NCI-H774 (cell line): Measurements from ENCODE around the gene DSP.

ENCODE experiments used
- DNase-seq: peaks from one replicate; lab custom pipeline; 2025; lab: John Stamatoyannopoulos, UW

Gene DSP

DNA sequence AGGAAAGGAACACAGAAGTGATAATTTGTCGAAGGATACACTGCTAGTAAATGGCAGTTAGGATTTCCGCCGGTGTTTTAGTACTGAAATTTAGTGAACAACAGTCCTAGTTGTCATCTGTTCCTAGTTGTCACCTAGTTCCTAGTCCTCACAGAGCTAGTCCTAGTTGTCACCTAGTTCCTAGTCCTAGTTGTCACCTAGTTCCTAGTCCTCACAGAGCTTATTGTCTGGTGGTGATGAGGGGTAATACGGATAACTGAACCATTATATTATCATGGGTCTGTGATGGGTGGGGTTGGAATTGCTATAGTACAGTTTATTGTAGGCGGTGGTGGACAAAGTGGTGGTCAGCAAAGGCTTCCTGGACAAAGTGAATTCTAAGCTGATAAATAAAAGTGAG lies 50.3 kb downstream of the DSP start:
- DNase-seq: no peak

DNA sequence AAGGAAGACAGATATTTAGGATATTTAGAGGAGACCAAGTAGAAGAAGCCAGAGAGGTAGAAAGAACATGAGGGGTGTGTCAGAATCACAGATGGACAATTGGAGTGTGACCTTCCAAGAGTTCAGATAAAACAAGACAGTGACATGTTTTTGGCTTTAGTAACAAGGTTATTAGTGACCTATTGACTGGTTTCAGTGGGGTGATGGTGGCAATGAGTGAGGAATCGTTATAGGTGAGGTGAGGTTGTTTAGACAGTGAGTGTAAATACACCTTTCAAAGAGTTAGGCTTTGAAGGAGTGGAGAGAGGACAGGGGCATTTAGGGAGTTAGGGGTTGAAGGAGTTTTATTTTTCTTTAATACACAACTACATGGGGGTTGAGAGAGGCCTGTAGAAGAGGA lies 51.8 kb downstream of the DSP start:
- no peak for DNase-seq

DNA sequence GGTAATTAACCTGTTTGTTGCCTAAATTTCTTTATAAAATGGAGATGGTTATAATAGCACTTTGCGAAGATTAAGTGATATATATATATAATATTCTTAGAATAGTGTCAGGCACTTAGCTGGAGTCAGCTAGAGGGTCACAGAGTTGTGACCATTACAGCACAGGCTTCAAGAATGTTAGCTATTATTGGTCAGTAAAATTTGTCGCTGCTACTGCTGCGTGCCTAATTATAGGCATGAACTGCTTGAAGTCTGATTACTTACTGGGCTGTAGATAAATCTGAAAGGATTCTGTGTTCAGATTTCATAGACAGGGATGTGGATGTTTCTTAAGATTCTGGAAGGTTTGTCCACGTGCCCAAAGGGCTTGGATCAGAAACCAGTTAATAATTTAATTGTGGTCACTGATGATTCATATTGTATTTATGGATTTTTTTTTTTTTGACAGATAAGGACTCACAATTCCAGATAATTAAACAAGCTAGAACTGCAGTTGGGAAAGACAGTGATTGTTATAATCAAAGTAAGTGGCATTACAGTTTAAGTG lies 53.2 kb downstream of the DSP start:
- no peak for DNase-seq

DNA sequence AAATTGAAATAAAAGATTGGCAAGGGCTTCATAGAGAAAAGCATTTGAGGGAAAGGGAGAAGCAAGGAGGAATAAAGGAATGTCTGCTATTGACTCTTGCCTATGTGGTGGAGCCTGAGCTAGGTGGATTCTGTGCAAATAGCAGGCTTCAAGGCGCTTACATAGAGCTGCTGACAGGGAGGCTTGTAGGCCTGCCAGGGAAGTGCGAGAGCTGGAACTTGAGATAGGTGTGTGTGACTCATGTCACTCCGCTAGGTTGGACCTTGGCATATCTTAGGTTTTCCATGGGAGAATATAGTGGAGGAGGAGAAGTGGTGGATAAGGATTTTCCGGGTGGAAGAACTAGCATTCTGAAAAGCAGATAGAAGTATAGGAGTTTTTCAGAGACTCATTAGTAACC lies 62.5 kb downstream of the DSP start:
- no peak for DNase-seq

DNA sequence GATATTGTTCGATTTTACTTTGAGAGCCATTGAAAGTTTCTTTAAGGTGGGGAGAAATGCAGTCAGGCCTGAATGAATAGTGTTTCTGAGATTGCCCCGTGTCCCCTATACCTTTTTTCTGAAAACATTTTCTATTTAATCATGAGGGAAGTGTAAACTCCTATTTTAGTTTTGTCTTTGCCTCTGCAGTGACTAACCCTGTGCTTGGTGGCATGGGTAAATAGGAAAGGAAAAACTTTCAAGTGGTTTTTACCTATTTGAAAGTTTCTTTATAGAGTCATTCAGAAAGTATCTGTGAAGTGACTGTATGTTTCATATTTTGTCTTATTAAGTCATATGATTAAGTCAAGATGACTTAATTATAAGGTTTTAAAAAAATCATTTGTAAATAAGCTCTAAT lies 63.0 kb downstream of the DSP start:
- no peak for DNase-seq

DNA sequence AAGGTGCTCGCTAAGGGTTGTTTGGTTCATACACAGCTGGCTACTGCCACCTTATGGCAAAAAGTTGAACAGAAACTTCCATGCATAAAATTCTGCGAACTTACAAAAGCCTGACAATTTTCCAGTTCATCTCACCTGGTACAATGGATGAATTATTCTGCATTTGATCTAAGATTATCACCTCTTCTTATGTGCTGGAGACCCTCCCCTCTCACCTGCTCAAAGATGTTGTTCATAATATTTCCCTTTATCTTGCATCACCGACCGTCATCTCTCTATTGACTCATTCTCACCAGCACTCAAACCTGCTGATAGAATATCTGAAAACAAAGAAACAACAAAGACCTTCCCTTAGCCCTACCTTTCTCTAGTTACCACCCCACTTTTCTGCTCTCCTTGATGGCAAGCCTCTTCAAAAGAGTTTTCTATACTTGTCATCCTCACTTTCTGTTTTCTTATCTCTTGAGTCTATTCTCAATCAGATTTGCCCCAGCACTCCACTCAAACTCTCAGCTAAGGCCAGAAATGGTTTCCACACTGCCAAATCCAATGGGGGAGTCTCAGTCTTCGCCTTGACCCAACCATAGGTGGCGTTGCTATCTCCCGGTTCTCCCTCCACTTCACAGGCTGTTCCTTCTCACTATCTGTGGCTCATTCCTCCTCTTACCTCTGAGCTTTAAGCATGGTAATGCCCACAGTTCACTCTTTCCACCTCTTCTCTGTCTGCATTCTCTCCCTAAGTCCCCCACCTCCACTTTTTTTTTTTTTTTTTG lies 74.3 kb downstream of the DSP start:
- peak; percentile 50 for DNase-seq

DNA sequence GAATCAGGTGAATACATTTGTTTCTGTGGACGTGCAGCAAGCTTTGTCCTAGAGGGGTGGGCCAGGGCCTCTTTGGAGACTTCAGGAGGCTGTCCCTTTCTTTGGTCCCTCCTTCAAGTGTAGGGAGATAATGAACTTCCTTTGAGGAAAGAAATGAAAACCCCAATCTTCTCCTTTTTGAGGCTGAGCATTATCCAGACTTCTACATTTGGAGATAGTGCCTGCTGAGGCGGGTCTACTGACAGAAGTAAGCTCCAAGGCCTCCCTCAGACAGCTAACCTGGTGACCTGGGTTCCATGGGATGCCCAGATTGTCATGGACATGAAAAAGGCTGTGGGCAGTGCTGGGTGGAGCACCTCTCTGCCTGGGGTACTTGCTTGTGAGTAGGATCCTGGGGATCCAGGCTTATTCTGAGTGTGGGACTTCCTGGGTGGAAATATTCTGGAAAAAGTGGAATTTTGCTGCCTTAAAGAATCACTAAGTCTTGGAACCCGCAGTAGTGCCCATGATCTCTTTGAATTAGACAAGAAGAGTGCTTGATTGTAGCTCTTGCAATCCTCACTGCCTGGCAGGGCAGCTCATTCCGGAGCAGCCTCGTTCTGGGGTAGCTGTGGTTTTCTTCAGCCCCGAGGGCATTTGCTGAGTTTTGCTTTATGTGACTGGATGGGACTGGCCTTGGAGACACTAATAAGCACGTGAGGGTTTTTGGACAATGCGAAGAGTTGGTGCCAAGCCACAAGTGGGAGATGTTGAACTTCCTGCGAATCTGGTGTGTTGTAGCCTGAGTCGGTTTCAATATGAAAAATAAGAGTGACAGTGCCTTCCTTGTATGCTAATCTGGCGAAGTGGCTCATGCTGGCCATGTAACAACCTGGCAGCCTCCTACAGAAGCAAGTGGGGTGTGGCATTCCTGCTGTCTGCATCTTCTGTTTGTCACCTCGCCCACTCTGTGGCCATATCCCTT lies 76.6 kb downstream of the DSP start:
- no peak for DNase-seq

DNA sequence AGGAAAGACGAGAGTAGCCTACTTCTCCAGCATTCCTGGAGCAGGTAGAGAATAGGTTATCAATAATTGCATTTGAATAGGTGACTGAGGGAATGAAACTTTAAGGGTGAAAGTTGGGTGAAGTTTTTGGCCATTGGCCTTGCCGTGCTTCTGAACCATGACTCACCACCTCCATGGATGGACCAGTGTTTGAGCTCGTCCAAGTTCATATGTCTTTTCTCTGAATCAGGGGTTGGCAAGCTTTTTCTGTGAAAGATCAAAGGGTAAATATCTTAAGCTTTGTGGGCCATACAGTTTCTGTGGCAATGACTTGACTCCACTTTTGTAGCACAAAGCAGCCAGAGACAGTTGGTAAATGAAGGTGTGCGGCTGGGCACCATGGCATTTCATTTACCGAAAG lies 80.3 kb downstream of the DSP start:
- DNase-seq: no peak

DNA sequence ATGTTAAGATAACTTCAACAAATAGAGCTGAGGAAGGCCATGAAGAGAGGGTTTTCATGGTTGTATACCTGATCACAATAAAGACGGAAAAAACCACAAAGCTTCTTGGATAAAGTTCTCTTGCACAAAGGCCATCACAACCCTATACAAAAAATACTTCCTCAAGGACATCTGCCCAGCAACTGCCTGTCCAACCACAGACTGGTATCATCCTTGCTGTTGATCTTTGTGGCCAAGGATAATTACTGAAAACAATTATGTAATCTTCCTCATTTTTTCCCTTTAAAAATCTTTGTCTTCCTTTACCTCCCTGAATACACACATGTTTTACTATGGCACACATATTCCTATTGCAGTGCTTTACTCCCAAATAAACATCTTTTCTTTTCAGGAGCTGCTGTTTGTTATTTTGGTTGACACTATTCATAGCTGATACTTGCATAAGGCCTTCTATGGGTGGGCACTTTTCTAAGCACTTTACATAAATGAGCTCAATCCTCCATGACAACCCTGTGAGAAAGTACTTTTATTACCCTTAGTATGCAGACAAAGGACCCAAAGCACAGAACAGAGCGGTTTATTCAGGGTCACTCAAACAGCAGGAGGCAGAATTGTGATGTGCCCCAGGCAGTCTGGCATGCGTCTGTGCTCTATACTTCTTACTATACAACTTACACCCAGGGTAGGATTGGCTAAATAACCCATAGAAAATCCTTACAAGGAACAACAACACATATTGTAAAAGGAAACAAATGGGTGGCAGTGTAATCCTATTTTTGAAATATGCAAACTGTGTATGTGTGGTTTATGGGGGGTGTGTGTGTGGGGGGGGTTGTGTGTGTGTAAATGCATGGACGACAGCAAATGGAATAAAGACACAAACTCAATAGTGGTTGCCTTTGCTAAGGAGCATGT lies 83.6 kb downstream of the DSP start:
- no peak for DNase-seq

DNA sequence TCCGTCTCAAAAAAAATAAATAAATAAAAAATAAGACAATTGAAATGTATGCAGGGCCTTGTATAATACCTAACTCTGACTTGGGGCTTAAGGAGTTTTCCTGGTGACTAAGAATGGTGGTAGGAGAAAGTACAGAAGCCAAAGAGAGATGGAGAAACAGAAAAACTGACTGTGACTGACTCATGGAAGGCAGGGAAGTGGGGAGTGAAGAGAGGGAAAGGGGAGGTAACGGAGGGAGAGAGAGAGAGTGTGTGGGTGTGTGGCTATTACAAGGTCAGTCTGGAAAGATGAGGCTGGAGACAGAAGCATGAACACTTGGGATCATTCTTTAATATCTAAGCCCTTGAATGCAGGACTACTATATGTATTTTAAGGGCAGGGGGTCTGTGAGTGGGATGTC lies 87.0 kb downstream of the DSP start:
- DNase-seq: no peak

DNA sequence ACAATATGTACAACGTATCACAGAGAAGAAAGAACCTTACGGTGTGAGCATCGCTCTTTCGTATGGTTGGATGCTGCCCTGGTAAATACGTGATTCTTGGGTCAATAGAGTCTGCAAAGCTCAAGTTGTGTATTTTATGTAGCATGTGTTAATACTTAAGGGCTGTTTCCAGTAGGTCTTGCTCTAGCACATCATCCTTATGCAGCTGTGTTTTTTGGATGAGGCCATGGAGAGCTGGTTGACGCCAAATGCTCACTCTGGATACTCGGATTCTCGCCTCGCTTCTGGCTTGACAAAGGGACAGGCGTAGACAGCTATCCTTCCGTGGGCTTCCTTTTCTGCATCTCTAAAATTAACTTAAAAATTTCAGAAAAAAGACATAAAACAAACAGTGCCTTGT lies 87.4 kb downstream of the DSP start:
- DNase-seq: no peak

DNA sequence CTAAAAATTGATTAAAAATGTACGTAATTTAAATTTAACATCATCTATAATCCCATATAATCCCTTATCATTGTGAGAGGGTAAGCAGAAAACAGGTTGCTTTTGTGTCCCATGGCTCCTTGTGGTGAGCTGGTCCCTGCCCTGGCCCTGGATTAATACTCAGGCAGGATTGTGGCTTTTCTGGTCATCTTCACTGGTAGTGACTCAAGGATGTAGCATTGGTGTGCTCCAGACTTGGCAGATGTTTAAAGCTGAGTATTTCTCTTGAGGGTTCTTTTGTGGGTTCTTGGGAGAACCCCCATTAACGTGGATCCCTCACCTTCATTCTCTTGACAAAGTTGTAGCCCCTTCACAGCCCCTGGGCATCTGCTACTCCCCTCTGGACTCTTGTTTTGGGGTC lies 87.8 kb downstream of the DSP start:
- no peak for DNase-seq

DNA sequence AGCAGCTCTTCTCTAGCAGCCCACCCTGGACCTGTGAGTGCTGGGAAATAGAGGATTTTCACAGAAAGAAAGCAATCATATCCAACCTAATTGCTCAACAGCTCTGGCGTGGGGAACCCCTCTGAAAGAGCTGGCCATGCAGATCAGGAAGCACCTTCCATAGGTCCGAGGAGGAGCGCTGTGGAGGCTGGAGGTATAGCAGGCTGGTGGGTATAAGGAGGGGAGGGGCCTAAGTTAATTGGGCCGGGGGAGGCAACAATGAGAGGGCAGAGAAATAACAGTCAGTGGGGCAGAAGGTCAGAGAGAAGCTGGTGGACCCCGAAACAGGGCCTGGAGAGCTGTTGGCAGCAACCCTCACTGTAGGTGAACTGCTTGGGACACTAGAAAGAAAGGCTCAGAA lies 89.3 kb downstream of the DSP start:
- DNase-seq: no peak

DNA sequence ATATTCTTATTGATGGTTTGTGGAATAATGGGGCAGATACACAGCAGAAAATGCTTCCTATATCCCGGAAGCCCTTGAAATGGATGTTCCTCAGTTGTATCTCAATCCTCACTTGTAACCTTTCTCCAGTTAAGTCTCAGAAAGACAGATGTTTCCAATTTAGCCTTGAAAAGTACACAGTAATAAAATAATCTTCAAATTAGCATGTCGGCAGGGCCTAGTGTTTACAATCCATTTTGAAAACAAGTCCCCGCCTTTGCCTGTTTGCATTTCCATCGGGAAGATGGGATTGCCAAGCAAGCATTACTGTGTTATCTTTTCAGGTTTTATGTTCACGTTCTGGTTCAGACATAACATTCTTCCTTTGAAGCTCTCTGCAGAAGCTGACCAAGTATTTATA lies 90.0 kb downstream of the DSP start:
- no peak for DNase-seq

DNA sequence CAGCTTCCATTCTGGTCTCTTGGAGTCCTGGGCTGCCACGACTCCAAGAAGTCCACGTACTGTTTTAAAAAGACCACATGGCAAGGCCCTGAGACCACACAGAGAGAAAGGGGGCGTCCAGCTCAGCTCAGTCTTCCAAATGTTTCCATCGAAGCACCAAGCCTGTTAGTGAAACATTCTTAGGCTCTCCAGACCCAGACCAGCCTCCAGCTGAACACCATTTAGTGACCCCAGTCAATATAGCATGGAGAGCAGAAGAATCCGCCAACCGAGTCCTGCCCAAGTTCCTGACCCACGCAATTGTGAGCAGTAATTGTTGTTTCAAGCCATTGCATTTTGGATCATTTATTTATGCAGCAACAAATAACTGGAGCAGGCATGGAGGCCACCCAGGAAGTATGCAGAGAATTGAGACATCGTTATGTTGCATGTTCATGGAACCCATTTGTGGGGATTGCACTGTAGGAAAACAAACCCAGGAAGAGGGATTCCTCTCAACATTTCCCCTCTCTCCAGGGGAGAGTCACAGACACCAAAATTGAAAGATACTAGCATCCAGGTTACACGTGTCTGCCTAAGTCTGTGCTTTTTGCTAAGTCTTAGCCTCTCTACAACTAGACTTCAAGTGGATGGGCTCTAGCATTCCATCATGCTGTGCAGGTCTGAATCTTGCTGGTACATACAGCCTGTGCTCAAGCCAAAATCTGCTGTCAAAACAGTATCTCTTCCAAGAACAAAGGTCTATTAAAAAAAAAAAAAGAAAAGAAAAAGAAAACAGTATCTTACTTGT lies 91.2 kb downstream of the DSP start:
- DNase-seq: no peak

DNA sequence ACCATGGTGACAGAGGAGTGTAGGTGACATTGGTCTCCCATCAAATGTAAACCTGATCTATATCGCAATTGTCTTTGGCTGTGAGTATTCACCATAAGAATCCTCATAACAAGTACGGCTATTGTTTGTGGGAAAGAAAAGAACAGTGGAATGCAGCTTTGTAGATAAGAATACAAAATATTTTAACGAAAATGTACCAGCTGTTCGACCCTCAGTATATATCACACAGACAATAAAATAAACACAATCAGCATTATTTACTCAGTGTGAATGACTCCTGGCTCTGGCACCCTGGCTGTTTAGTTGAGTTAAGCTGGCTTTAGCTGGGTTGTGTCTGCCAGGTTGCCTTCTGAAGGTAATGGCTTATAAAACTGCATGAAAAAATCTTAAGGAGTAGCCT lies 91.9 kb downstream of the DSP start:
- no peak for DNase-seq

DNA sequence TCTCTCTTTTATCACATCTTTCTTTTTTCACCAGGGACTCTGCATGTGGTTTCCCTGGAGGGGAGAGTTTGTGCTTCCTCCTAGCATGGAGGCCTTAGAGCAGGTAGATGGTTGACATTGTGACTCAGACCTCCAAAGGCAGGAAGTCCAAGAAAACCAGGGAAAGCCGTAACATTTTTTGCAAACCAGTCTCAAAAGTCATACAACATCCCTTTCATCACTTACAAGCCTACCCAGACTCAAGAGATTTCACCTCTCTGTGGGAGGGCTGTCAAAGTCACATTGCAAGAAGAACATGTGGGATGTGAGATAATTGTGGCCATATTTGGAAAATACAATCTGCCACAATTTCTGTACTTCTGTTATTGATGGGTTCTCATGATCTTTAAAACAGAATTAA lies 94.7 kb downstream of the DSP start:
- DNase-seq: no peak
